COR-L47 (cell line): ENCODE data around the gene RNASE12.
"Not testable (repeated sequence)": the region's sequence is repeated elsewhere in the genome, so short reads cannot be mapped to it uniquely, and the experiment has no call there.

Experiments
- DNase-seq: peaks from one replicate; lab custom pipeline; 2025; lab: John Stamatoyannopoulos, UW

RNASE12 gene

GRCh38 chr14:20580242-20580641, 10.9 kb downstream of the RNASE12 start:
- DNase-seq: no peak

GRCh38 chr14:20578784-20579502, 12.2 kb downstream of the RNASE12 start:
- DNase-seq: no peak

GRCh38 chr14:20578325-20578724, 12.9 kb downstream of the RNASE12 start:
- DNase-seq: no peak

GRCh38 chr14:20572382-20572990, 18.7 kb downstream of the RNASE12 start:
- DNase-seq: not testable (repeated sequence)

GRCh38 chr14:20570720-20571119, 20.5 kb downstream of the RNASE12 start:
- DNase-seq: not testable (repeated sequence)

- DNase-seq: not testable (repeated sequence)
These were observed 21.3 kb downstream of the RNASE12 start for GRCh38 chr14:20569865-20570264.

GRCh38 chr14:20569066-20569465, 22.1 kb downstream of the RNASE12 start:
- no peak for DNase-seq

- DNase-seq: no peak
These were observed 22.8 kb downstream of the RNASE12 start for GRCh38 chr14:20568393-20568792.

- not testable (repeated sequence) for DNase-seq
These were observed 24.0 kb downstream of the RNASE12 start for GRCh38 chr14:20567199-20567598.

GRCh38 chr14:20564501-20564997, 26.6 kb downstream of the RNASE12 start:
- DNase-seq: no peak

- no peak for DNase-seq
These were observed 27.2 kb downstream of the RNASE12 start for GRCh38 chr14:20563971-20564370.

- no peak for DNase-seq
These were observed 30.2 kb downstream of the RNASE12 start, which contains the start of gene RNASE9 for GRCh38 chr14:20560961-20561360. Gene RNASE9 (minus strand): TSS chr14:20561047.

GRCh38 chr14:20559461-20559904, 31.7 kb downstream of the RNASE12 start:
- DNase-seq: no peak

GRCh38 chr14:20557212-20557542, 34.0 kb downstream of the RNASE12 start:
- DNase-seq: no peak

GRCh38 chr14:20556500-20557211, 34.5 kb downstream of the RNASE12 start:
- no peak for DNase-seq

GRCh38 chr14:20555845-20556244, 35.3 kb downstream of the RNASE12 start:
- DNase-seq: no peak

GRCh38 chr14:20553024-20553423, 38.2 kb downstream of the RNASE12 start:
- DNase-seq: no peak

GRCh38 chr14:20551606-20552005, 39.6 kb downstream of the RNASE12 start:
- no peak for DNase-seq

- no peak for DNase-seq
These were observed 40.2 kb downstream of the RNASE12 start for GRCh38 chr14:20550926-20551325.

GRCh38 chr14:20548414-20549158, 42.6 kb downstream of the RNASE12 start:
- no peak for DNase-seq

- no peak for DNase-seq
These were observed 44.3 kb downstream of the RNASE12 start for GRCh38 chr14:20546877-20547276.
